Measurements from ENCODE around the gene PLCL1. TPM values are rescaled to one million over a fixed set of nuclear protein-coding genes. Genes with fewer than 3 reads are reported as not detected.

The PLCL1 gene
- total RNA-seq, 1 experiment from 2014 or later = 1.6 TPM

GRCh38 chr2:197943731-197944130 lies 139.3 kb downstream of the PLCL1 start:
- DNase-seq = no peak

GRCh38 chr2:197944416-197945096 lies 140.2 kb downstream of the PLCL1 start:
- ChIA-PET POLR2A (no interaction called here), CTCF (no interaction called here)
- no peak overlapping the region for H3K4me3 Mint-ChIP-seq (ENCODE audit: unreplicated experiment)
- peaks cover 9% of the 10 kb centered on the region for H3K9me3 Mint-ChIP-seq (ENCODE audit: unreplicated experiment)
- no peaks in the 10 kb centered on the region for H3K4me1 Mint-ChIP-seq (ENCODE audit: low read depth, unreplicated experiment)
- Histone ChIP-seq H3K9me3 (no peaks in the 10 kb centered on the region), H3K4me3 (ENCODE audit: low read depth, low read length) (no peak overlapping the region), H3K27me3 (replicated peaks; ENCODE audit: control insufficient read depth, insufficient read depth, low read length) (no peaks in the 10 kb centered on the region), H3K36me3 (ENCODE audit: control insufficient read depth, insufficient read depth, low read length) (no peaks in the 10 kb centered on the region), H3K4me1 (no peaks in the 10 kb centered on the region)
- intact Hi-C loops (cut with micrococcal nuclease; ENCODE audit: unreplicated experiment) = no loop called here
- no peak for TF ChIP-seq CTCF (IDR thresholded peaks at IDR 0.05; ENCODE audit: insufficient read depth in 1 of 2, low read depth in 1 of 2, low read length in 1 of 2, severe bottlenecking in 1 of 2, unreplicated experiment in 1 of 2)
- no peaks in the 10 kb centered on the region for H3K36me3 Mint-ChIP-seq (ENCODE audit: insufficient read depth, unreplicated experiment)
- H3K27ac Mint-ChIP-seq (ENCODE audit: unreplicated experiment) = no peak overlapping the region
- DNase-seq = no peak
- BruUV-seq (replicated peaks) = no TSS peak
- H3K27me3 Mint-ChIP-seq (ENCODE audit: insufficient read depth, unreplicated experiment) = peaks cover 10% of the 10 kb centered on the region

More at GRCh38 chr2:197943731-197944130, 139.3 kb downstream of the PLCL1 start:
- POLR2A ChIA-PET = no interaction called here
- Mint-ChIP-seq H3K4me3 (ENCODE audit: unreplicated experiment) (no peak overlapping the region), H3K4me1 (ENCODE audit: low read depth, unreplicated experiment) (no peaks in the 10 kb centered on the region), H3K27ac (ENCODE audit: unreplicated experiment) (no peak overlapping the region), H3K36me3 (ENCODE audit: insufficient read depth, unreplicated experiment) (no peaks in the 10 kb centered on the region), H3K27me3 (ENCODE audit: insufficient read depth, unreplicated experiment) (peaks cover 10% of the 10 kb centered on the region), H3K9me3 (ENCODE audit: unreplicated experiment) (peaks cover 9% of the 10 kb centered on the region)
- H3K36me3 ChIP-seq (ENCODE audit: control insufficient read depth, insufficient read depth, low read length) = no peaks in the 10 kb centered on the region
- H3K9me3 ChIP-seq = no peaks in the 10 kb centered on the region
- TF ChIP-seq CTCF (IDR thresholded peaks at IDR 0.05; ENCODE audit: insufficient read depth in 1 of 2, low read depth in 1 of 2, low read length in 1 of 2, severe bottlenecking in 1 of 2, unreplicated experiment in 1 of 2) = no peak
- H3K4me3 ChIP-seq (ENCODE audit: low read depth, low read length) = no peak overlapping the region
- no peaks in the 10 kb centered on the region for H3K27me3 ChIP-seq (replicated peaks; ENCODE audit: control insufficient read depth, insufficient read depth, low read length)
- intact Hi-C loops (cut with micrococcal nuclease; ENCODE audit: unreplicated experiment) = no loop called here
- CTCF ChIA-PET = no interaction called here
- no TSS peak for BruUV-seq (replicated peaks)
- H3K4me1 ChIP-seq = no peaks in the 10 kb centered on the region

- H3K27ac Mint-ChIP-seq (ENCODE audit: unreplicated experiment) = no peak overlapping the region
- H3K4me3 Mint-ChIP-seq (ENCODE audit: unreplicated experiment) = no peak overlapping the region
- H3K9me3 Mint-ChIP-seq (ENCODE audit: unreplicated experiment) = peaks cover 9% of the 10 kb centered on the region
- H3K4me1 ChIP-seq = no peaks in the 10 kb centered on the region
- no peaks in the 10 kb centered on the region for H3K9me3 ChIP-seq
- no TSS peak for BruUV-seq (replicated peaks)
- POLR2A ChIA-PET = no interaction called here
- no peaks in the 10 kb centered on the region for H3K36me3 Mint-ChIP-seq (ENCODE audit: insufficient read depth, unreplicated experiment)
- DNase-seq = no peak
- H3K27me3 ChIP-seq (replicated peaks; ENCODE audit: control insufficient read depth, insufficient read depth, low read length) = no peaks in the 10 kb centered on the region
- H3K4me3 ChIP-seq (ENCODE audit: low read depth, low read length) = no peak overlapping the region
- intact Hi-C loops (cut with micrococcal nuclease; ENCODE audit: unreplicated experiment) = loop anchor here (2.0 kb wide), 1 partner anchor 76 kb away; no protein-coding TSS in a partner anchor
- no peaks in the 10 kb centered on the region for H3K4me1 Mint-ChIP-seq (ENCODE audit: low read depth, unreplicated experiment)
- H3K27me3 Mint-ChIP-seq (ENCODE audit: insufficient read depth, unreplicated experiment) = peaks cover 10% of the 10 kb centered on the region
- no peak for TF ChIP-seq CTCF (IDR thresholded peaks at IDR 0.05; ENCODE audit: insufficient read depth in 1 of 2, low read depth in 1 of 2, low read length in 1 of 2, severe bottlenecking in 1 of 2, unreplicated experiment in 1 of 2)
- no peaks in the 10 kb centered on the region for H3K36me3 ChIP-seq (ENCODE audit: control insufficient read depth, insufficient read depth, low read length)
- CTCF ChIA-PET = no interaction called here
Measured at GRCh38 chr2:197946562-197946961, 142.2 kb downstream of the PLCL1 start.
